Kidney (tissue), 14 donors: ENCODE data around the gene CATSPERE. TPM values are rescaled to one million over a fixed set of nuclear protein-coding genes. Genes with fewer than 3 reads are reported as not detected.
A peak's percentile ranks its signal among the peaks of the same experiment; 100 is the strongest.

Experiments used
- DNase-seq, 5 donors: peaks; one replicate each; pipeline ENCODE4 v3.0.0-alpha.2; 2013 to 2020
- FAIRE-seq: peaks from 2 replicates; lab custom pipeline; 2012; peaks lifted over from hg19 to GRCh38; lab: Jason Lieb, UNC
- H3K27ac ChIP-seq, 2 donors: one replicate each; pipeline ENCODE4 v1.7.0; 2013; ENCODE audit warnings: low read depth in 2 of 2, low read length in 2 of 2, inconsistent platforms in 1 of 2
- H3K27me3 ChIP-seq: one replicate; pipeline ENCODE4 v1.7.1; 2013; ENCODE audit warnings: low read length, inconsistent platforms; ENCODE audit not compliant: control insufficient read depth, insufficient read depth
- H3K36me3 ChIP-seq, 3 donors: one replicate each; pipeline versions ENCODE4 v1.7.0 to v1.7.1; 2013; ENCODE audit warnings: low read length in 3 of 3, control low read depth in 1 of 3, inconsistent platforms in 1 of 3; ENCODE audit not compliant: insufficient read depth in 3 of 3, control insufficient read depth in 2 of 3
- H3K4me1 ChIP-seq, 3 donors: one replicate each; pipeline versions ENCODE4 v1.7.0 to v1.7.1; 2013; ENCODE audit warnings: low read length in 3 of 3, inconsistent platforms in 1 of 3, low read depth in 1 of 3; ENCODE audit not compliant: control insufficient read depth in 2 of 3, insufficient read depth in 2 of 3
- H3K4me3 ChIP-seq, 3 donors: one replicate each; pipeline versions ENCODE4 v1.7.0 to v1.8.1; 2013; ENCODE audit warnings: low read length in 3 of 3, control low read depth in 1 of 3, inconsistent platforms in 1 of 3
- H3K9ac ChIP-seq, 3 donors: one replicate each; pipeline versions ENCODE4 v1.7.0 to v1.7.1; 2013; ENCODE audit warnings: low read length in 3 of 3, control low read depth in 1 of 3, inconsistent platforms in 1 of 3
- H3K9me3 ChIP-seq, 3 donors: one replicate each; pipeline versions ENCODE4 v1.7.0 to v1.7.1; 2013; ENCODE audit warnings: low read length in 3 of 3, control low read depth in 1 of 3, inconsistent platforms in 1 of 3; ENCODE audit not compliant: control insufficient read depth in 2 of 3, insufficient read depth in 1 of 3
- intact Hi-C: fragments of 100-400 bp; cut with DNase I; formaldehyde crosslinking; loops from one replicate; pipeline ENCODE4 v1.11.1; 2022
- polyA plus RNA-seq: library from polyadenylated mRNA; stranded (reverse); fragments of 350-450 nt; fragmentation: Illumina TruSeq; extraction: RNeasy Lipid Tissue Mini Kit (QIAGEN cat#74804); gene quantifications from one replicate; pipeline ENCODE4 v1.2.3, GENCODE V29; 2014; ENCODE audit warnings: low read depth, low replicate concordance; ENCODE audit not compliant: insufficient read depth
- total RNA-seq: library from RNA; stranded (reverse); fragmentation: NEBNext Ultra II Directional; extraction: Animal tissue kit (Norgen Biotek cat#: 25700); gene quantifications from one replicate; pipeline ENCODE4 v1.2.1, GENCODE V29; 2021
- TF ChIP-seq, protein P1 (sequence below): IDR thresholded peaks from 3 replicates; pipeline ENCODE4 v1.5.1; 2012; ENCODE audit warnings: mild to moderate bottlenecking, moderate library complexity, borderline replicate concordance; ENCODE audit not compliant: insufficient read depth; ENCODE audit errors: extremely low read depth
- donor health status: control.
- donor health status: control.
- donor health status: control.
- donor health status: control.
- donor health status: control.
- donor health status: DM: yes; HTN: yes; CAD: no.
- donor health status: Normal renal cell carcinoma (clear cell type).

Gene CATSPERE
- total and polyA plus RNA-seq, 2 donors from 2014 or later: 0.73 to 2.5 TPM

DNA sequence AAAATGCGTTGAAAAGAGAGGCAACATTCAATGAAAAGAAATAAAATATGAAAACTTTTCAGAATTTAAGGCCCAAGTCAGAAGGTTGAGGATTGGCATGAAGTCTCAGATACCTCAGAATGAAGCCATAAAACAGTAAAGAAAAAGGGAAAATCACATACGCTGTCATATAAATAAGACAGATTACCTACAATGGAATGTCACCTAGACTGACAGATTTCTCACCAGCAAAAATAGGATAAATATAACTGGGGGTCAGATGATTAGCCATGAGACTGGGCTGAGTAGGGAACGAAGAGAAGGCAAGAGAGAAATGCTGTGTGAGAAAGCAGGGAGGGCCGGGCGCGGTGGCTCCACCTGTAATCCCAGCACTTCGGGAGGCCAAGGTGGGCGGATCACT, 140.3 kb downstream of the CATSPERE start:
- Histone ChIP-seq H3K36me3 (no peaks in the 10 kb centered on the region), H3K27me3 (no peaks in the 10 kb centered on the region), H3K4me3 (no peak overlapping the region), H3K9me3 (no peaks in the 10 kb centered on the region), H3K9ac (no peak overlapping the region), H3K27ac (no peak overlapping the region), H3K4me1 (no peaks in the 10 kb centered on the region)
- DNase-seq: no peak
- TF ChIP-seq, protein P1, sequence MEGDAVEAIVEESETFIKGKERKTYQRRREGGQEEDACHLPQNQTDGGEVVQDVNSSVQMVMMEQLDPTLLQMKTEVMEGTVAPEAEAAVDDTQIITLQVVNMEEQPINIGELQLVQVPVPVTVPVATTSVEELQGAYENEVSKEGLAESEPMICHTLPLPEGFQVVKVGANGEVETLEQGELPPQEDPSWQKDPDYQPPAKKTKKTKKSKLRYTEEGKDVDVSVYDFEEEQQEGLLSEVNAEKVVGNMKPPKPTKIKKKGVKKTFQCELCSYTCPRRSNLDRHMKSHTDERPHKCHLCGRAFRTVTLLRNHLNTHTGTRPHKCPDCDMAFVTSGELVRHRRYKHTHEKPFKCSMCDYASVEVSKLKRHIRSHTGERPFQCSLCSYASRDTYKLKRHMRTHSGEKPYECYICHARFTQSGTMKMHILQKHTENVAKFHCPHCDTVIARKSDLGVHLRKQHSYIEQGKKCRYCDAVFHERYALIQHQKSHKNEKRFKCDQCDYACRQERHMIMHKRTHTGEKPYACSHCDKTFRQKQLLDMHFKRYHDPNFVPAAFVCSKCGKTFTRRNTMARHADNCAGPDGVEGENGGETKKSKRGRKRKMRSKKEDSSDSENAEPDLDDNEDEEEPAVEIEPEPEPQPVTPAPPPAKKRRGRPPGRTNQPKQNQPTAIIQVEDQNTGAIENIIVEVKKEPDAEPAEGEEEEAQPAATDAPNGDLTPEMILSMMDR: no peak
- intact Hi-C loops: loop anchor here (10.0 kb wide), 1 partner anchor 443 kb away; no protein-coding TSS in a partner anchor
- no peak for FAIRE-seq

DNA sequence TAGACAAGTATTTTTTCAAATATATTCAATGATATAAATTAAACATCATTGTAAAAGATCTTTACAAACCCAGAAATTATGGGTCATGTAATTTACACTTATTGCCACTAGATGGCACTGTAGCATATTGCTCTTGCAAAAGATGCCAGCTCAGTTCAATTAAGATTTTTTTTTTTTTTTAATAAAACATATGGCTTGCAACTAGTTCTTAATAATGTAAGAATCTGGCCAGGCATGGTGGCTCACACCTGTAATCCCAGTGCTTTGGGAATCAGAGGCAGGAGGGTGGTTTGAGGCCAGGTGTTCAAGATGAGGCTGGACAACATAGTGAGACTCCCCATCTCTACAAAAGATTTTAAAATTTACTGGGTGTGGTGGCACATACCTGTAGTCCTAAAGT, 142.4 kb downstream of the CATSPERE start:
- H3K36me3 ChIP-seq: no peaks in the 10 kb centered on the region
- no peaks in the 10 kb centered on the region for H3K4me1 ChIP-seq
- H3K27ac ChIP-seq: no peak overlapping the region
- FAIRE-seq (peak; percentile 95), DNase-seq (peak in 2 of 5 donors; percentile 14 to 40)
- no peak overlapping the region for H3K4me3 ChIP-seq
- intact Hi-C loops: loop anchor here (10.0 kb wide), 1 partner anchor 441 kb away; no protein-coding TSS in a partner anchor
- no peaks in the 10 kb centered on the region for H3K27me3 ChIP-seq
- H3K9ac ChIP-seq: no peak overlapping the region
- TF ChIP-seq, protein P1: peak; percentile 73
- no peaks in the 10 kb centered on the region for H3K9me3 ChIP-seq

DNA sequence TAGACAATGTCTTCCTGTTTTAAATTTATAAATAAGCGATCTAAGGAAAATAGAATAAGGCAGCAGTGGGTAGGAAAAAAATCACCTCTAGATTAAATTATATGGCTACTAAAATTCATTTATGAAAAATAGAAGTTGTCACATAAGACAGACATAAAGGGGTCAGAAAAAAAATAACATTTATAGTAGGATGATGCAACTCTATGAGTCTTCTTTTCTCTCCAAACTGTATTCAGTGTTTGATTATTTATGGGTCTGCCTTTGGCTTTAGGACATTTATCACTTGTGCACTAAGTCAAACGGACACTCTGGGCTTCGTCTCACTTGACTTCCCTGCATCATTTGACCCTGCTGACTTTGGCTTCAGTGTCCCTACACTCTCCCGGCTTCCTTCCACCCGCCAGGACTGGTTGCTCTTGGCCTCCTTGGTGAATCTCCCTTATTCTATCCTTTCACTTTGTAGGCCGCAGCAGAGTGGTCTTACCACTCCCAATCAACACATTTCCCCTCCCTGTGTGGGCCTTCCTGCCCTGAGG, 144.8 kb downstream of the CATSPERE start:
- intact Hi-C loops: loop anchor here (5.0 to 10.0 kb wide), 2 partner anchors 191 to 439 kb away; no protein-coding TSS in a partner anchor
- FAIRE-seq: no peak

More for the DNA sequence above, 144.8 kb downstream of the CATSPERE start:
- no peaks in the 10 kb centered on the region for H3K9me3 ChIP-seq
- H3K4me1 ChIP-seq: no peaks in the 10 kb centered on the region
- DNase-seq: peak in 2 of 5 donors; percentile 6 to 11
- no peak overlapping the region for H3K4me3 ChIP-seq
- no peak overlapping the region for H3K27ac ChIP-seq
- TF ChIP-seq, protein P1: no peak
- no peak overlapping the region for H3K9ac ChIP-seq
- H3K36me3 ChIP-seq: no peaks in the 10 kb centered on the region
- H3K27me3 ChIP-seq: no peaks in the 10 kb centered on the region
